Measurements from ENCODE around the gene HFE.
"Not testable (repeated sequence)": the region's sequence is repeated elsewhere in the genome, so short reads cannot be mapped to it uniquely, and the experiment has no call there.

The HFE gene

GRCh38 chr6:26059941-26060340 is 27.3 kb upstream of the HFE start:
- H3K4me2 ChIP-seq = no peak overlapping the region
- peaks cover 9% of the 10 kb centered on the region; the same call in 1 of the 2 replicates for H4K20me1 ChIP-seq
- TF ChIP-seq Cebpa-rat (IDR thresholded peaks at IDR 0.05) = no peak
- H3K9ac ChIP-seq = no peak overlapping the region
- H3K27me3 ChIP-seq = no peaks in the 10 kb centered on the region
- H3K27ac ChIP-seq = no peak overlapping the region
- no peak overlapping the region for H3K4me3 ChIP-seq
- no peaks in the 10 kb centered on the region for H3K9me3 ChIP-seq
- no peaks in the 10 kb centered on the region for H3K36me3 ChIP-seq
- H3K4me1 ChIP-seq = peaks cover 16% of the 10 kb centered on the region

GRCh38 chr6:26064619-26065257 is 22.5 kb upstream of the HFE start:
- Histone ChIP-seq H3K27me3 (no peaks in the 10 kb centered on the region), H3K9me3 (no peaks in the 10 kb centered on the region), H3K4me1 (no peaks in the 10 kb centered on the region), H4K20me1 (no peaks in the 10 kb centered on the region), H3K27ac (no peak overlapping the region), H3K4me2 (no peak overlapping the region), H3K4me3 (no peak overlapping the region), H3K9ac (no peak overlapping the region), H3K36me3 (no peaks in the 10 kb centered on the region)
- TF ChIP-seq Cebpa-rat (IDR thresholded peaks at IDR 0.05) = no peak

- no peak for TF ChIP-seq Cebpa-rat (IDR thresholded peaks at IDR 0.05)
- Histone ChIP-seq H3K4me1 (no peaks in the 10 kb centered on the region), H4K20me1 (no peaks in the 10 kb centered on the region), H3K9ac (no peak overlapping the region), H3K4me2 (no peak overlapping the region), H3K36me3 (no peaks in the 10 kb centered on the region), H3K9me3 (no peaks in the 10 kb centered on the region), H3K27me3 (no peaks in the 10 kb centered on the region), H3K27ac (no peak overlapping the region), H3K4me3 (no peak overlapping the region)
These were observed 21.3 kb upstream of the HFE start for GRCh38 chr6:26065952-26066380.

- no peaks in the 10 kb centered on the region for H3K27me3 ChIP-seq
- H4K20me1 ChIP-seq = no peaks in the 10 kb centered on the region
- H3K4me3 ChIP-seq = no peak overlapping the region
- no peaks in the 10 kb centered on the region for H3K4me1 ChIP-seq
- H3K9me3 ChIP-seq = no peaks in the 10 kb centered on the region
- H3K9ac ChIP-seq = no peak overlapping the region
- no peak for TF ChIP-seq Cebpa-rat (IDR thresholded peaks at IDR 0.05)
- H3K36me3 ChIP-seq = no peaks in the 10 kb centered on the region
- no peak overlapping the region for H3K27ac ChIP-seq
- H3K4me2 ChIP-seq = no peak overlapping the region
These were observed 19.9 kb upstream of the HFE start for GRCh38 chr6:26067367-26067766.

GRCh38 chr6:26068036-26068435 is 19.2 kb upstream of the HFE start:
- H3K4me1 ChIP-seq = no peaks in the 10 kb centered on the region
- no peak overlapping the region for H3K27ac ChIP-seq
- no peak overlapping the region for H3K9ac ChIP-seq
- no peak overlapping the region for H3K4me2 ChIP-seq
- H3K9me3 ChIP-seq = no peaks in the 10 kb centered on the region
- H3K36me3 ChIP-seq = no peaks in the 10 kb centered on the region
- no peaks in the 10 kb centered on the region for H4K20me1 ChIP-seq
- no peaks in the 10 kb centered on the region for H3K27me3 ChIP-seq
- H3K4me3 ChIP-seq = no peak overlapping the region
- TF ChIP-seq Cebpa-rat (IDR thresholded peaks at IDR 0.05) = no peak

- Histone ChIP-seq H3K27ac (no peak overlapping the region), H4K20me1 (no peaks in the 10 kb centered on the region), H3K9ac (no peak overlapping the region), H3K4me3 (no peak overlapping the region), H3K27me3 (no peaks in the 10 kb centered on the region), H3K36me3 (no peaks in the 10 kb centered on the region), H3K4me2 (no peak overlapping the region), H3K4me1 (no peaks in the 10 kb centered on the region), H3K9me3 (no peaks in the 10 kb centered on the region)
- no peak for TF ChIP-seq Cebpa-rat (IDR thresholded peaks at IDR 0.05)
These were observed 16.1 kb upstream of the HFE start for GRCh38 chr6:26071135-26071534.

GRCh38 chr6:26075063-26075717 is 12.0 kb upstream of the HFE start:
- TF ChIP-seq Cebpa-rat (IDR thresholded peaks at IDR 0.05) = no peak
- Histone ChIP-seq H3K27me3 (no peaks in the 10 kb centered on the region), H3K4me2 (no peak overlapping the region), H3K4me3 (no peak overlapping the region), H3K4me1 (no peaks in the 10 kb centered on the region), H3K9me3 (peaks cover 15% of the 10 kb centered on the region), H3K9ac (0 out of 2 replicates have a peak overlapping the region, but pooled peaks have one; percentile 10), H3K27ac (no peak overlapping the region), H4K20me1 (no peaks in the 10 kb centered on the region), H3K36me3 (no peaks in the 10 kb centered on the region)

GRCh38 chr6:26078066-26078465 is 9.2 kb upstream of the HFE start:
- not testable (repeated sequence) for H4K20me1 ChIP-seq, H3K36me3 ChIP-seq, H3K27me3 ChIP-seq, H3K4me3 ChIP-seq, H3K27ac ChIP-seq, H3K4me1 ChIP-seq, H3K4me2 ChIP-seq, H3K9ac ChIP-seq
- peaks cover 44% of the 10 kb centered on the region for H3K9me3 ChIP-seq

GRCh38 chr6:26081096-26081495 is 6.1 kb upstream of the HFE start:
- H3K9me3 ChIP-seq = peaks cover 47% of the 10 kb centered on the region
- H3K4me1 ChIP-seq, H3K9ac ChIP-seq, H4K20me1 ChIP-seq, H3K27ac ChIP-seq, H3K4me3 ChIP-seq, H3K27me3 ChIP-seq, H3K36me3 ChIP-seq, H3K4me2 ChIP-seq: not testable (repeated sequence)

- Histone ChIP-seq H3K36me3 (no peaks in the 10 kb centered on the region), H3K27me3 (no peaks in the 10 kb centered on the region), H3K9me3 (peaks cover 22% of the 10 kb centered on the region), H3K4me3 (no peak overlapping the region), H3K4me1 (peaks cover 19% of the 10 kb centered on the region), H4K20me1 (no peaks in the 10 kb centered on the region), H3K27ac (no peak overlapping the region), H3K4me2 (no peak overlapping the region), H3K9ac (no peak overlapping the region)
- no peak for TF ChIP-seq Cebpa-rat (IDR thresholded peaks at IDR 0.05)
These were observed 1.0 kb upstream of the HFE start for GRCh38 chr6:26086211-26086610.

All from BLaER1 (cell line).